Measurements from ENCODE around the gene PRMT1.
"Not testable (repeated sequence)": the region's sequence is repeated elsewhere in the genome, so short reads cannot be mapped to it uniquely, and the experiment has no call there.

Gene PRMT1

GRCh38 chr19:49689133-49690078 is 12.3 kb downstream of the PRMT1 start, which contains the start of gene ADM5:
TSS of gene ADM5 (plus strand) at chr19:49689594. CDS start at chr19:49689838, 244 bp downstream.
- DNase-seq, result peak; percentile 43

GRCh38 chr19:49690079-49690655 is 13.1 kb downstream of the PRMT1 start:
- DNase-seq, result no peak

- DNase-seq, result peak; percentile 71
Measured at GRCh38 chr19:49690656-49691242, 13.7 kb downstream of the PRMT1 start, which contains the start of gene CPT1C. TSS of gene CPT1C (plus strand) at chr19:49691116. CDS start at chr19:49692253, 1,137 bp downstream.

- peak; percentile 37 for DNase-seq
Measured at GRCh38 chr19:49691243-49692146, 14.4 kb downstream of the PRMT1 start.

- no peak for DNase-seq
Measured at GRCh38 chr19:49692147-49692506, 15.1 kb downstream of the PRMT1 start.

- DNase-seq, result no peak
Measured at GRCh38 chr19:49696115-49696514, 19.0 kb downstream of the PRMT1 start.

GRCh38 chr19:49696865-49697264 is 19.8 kb downstream of the PRMT1 start:
- DNase-seq, result no peak

- no peak for DNase-seq
Measured at GRCh38 chr19:49699364-49699763, 22.3 kb downstream of the PRMT1 start.

- no peak for DNase-seq
Measured at GRCh38 chr19:49700563-49700962, 23.5 kb downstream of the PRMT1 start.

- DNase-seq, result no peak
Measured at GRCh38 chr19:49701271-49701786, 24.3 kb downstream of the PRMT1 start.

- no peak for DNase-seq
Measured at GRCh38 chr19:49704888-49705642, 28.0 kb downstream of the PRMT1 start.

GRCh38 chr19:49705919-49706318 is 28.8 kb downstream of the PRMT1 start:
- DNase-seq, result no peak

- no peak for DNase-seq
Measured at GRCh38 chr19:49710372-49710951, 33.4 kb downstream of the PRMT1 start.

GRCh38 chr19:49712397-49712859 is 35.4 kb downstream of the PRMT1 start:
- DNase-seq, result no peak

GRCh38 chr19:49713236-49713845 is 36.3 kb downstream of the PRMT1 start:
- no peak for DNase-seq

- no peak for DNase-seq
Measured at GRCh38 chr19:49716154-49716553, 39.1 kb downstream of the PRMT1 start.

GRCh38 chr19:49718511-49718910 is 41.4 kb downstream of the PRMT1 start:
- no peak for DNase-seq

- DNase-seq, result no peak
Measured at GRCh38 chr19:49718991-49719390, 41.9 kb downstream of the PRMT1 start.

- not testable (repeated sequence) for DNase-seq
Measured at GRCh38 chr19:49719420-49719819, 42.3 kb downstream of the PRMT1 start.

GRCh38 chr19:49727217-49728030 is 50.4 kb downstream of the PRMT1 start:
- no peak for DNase-seq

Data from stimulated activated CD4-positive, alpha-beta T cell treated with anti-CD3 and anti-CD28 coated beads, Interleukin-1b, Interleukin-23, amount 100 ng/mL, for 48 hours (primary cell).